Trophoblast cell (in vitro differentiated cells and primary cell): Measurements from ENCODE around the gene ZNF438.
A peak's percentile ranks its signal among the peaks of the same experiment; 100 is the strongest.

Source experiments
- DNase-seq, 2 donors: peaks; one replicate each; pipeline ENCODE4 v3.0.0-alpha.2; 2016
- H2AFZ ChIP-seq: 2 replicates; pipeline ENCODE4 v1.6.1; 2013; ENCODE audit warnings: low read length, moderate library complexity, mild to moderate bottlenecking; ENCODE audit not compliant: insufficient read depth, poor library complexity
- H2AK5ac ChIP-seq: 2 replicates; pipeline ENCODE4 v1.6.1; 2013; ENCODE audit warnings: mild to moderate bottlenecking, low read length
- H2BK120ac ChIP-seq: 2 replicates; pipeline ENCODE4 v1.6.1; 2013; ENCODE audit warnings: low read length, mild to moderate bottlenecking, moderate library complexity; ENCODE audit not compliant: insufficient read depth, poor library complexity
- H2BK12ac ChIP-seq: 2 replicates; pipeline ENCODE4 v1.6.1; 2013; ENCODE audit warnings: mild to moderate bottlenecking, low read length, moderate library complexity
- H2BK5ac ChIP-seq: 2 replicates; pipeline ENCODE4 v1.6.1; 2013; ENCODE audit warnings: low read length, low read depth, moderate library complexity, mild to moderate bottlenecking; ENCODE audit not compliant: poor library complexity
- H3K14ac ChIP-seq: 2 replicates; pipeline ENCODE4 v1.6.1; 2013; ENCODE audit warnings: mild to moderate bottlenecking, low read length
- H3K18ac ChIP-seq: 2 replicates; pipeline ENCODE4 v1.6.1; 2013; ENCODE audit warnings: mild to moderate bottlenecking, low read length
- H3K23ac ChIP-seq: 2 replicates; pipeline ENCODE4 v1.6.1; 2013; ENCODE audit warnings: low read length
- H3K27ac ChIP-seq: 2 replicates; pipeline ENCODE4 v1.5.1; 2013; ENCODE audit warnings: low read depth, mild to moderate bottlenecking, inconsistent platforms, low read length, moderate library complexity
- H3K27me3 ChIP-seq: 2 replicates; pipeline ENCODE4 v1.6.1; 2013; ENCODE audit warnings: inconsistent platforms, mild to moderate bottlenecking, low read length, moderate library complexity; ENCODE audit not compliant: insufficient read depth
- H3K36me3 ChIP-seq, 2 experiments: 1 replicate in 1 of 2; 2 replicates in 1 of 2; pipeline ENCODE4 v1.6.1; 2013; ENCODE audit warnings: low read length in 2 of 2, mild to moderate bottlenecking in 2 of 2, moderate library complexity in 1 of 2; ENCODE audit not compliant: insufficient read depth in 2 of 2, control insufficient read depth in 1 of 2
- H3K4ac ChIP-seq: 2 replicates; pipeline ENCODE4 v1.6.1; 2013; ENCODE audit warnings: low read depth, mild to moderate bottlenecking, low read length, moderate library complexity
- H3K4me1 ChIP-seq, 2 experiments: 1 replicate in 1 of 2; 2 replicates in 1 of 2; pipeline ENCODE4 v1.6.1; 2013; ENCODE audit warnings: low read length in 2 of 2, mild to moderate bottlenecking in 2 of 2, moderate library complexity in 1 of 2; ENCODE audit not compliant: insufficient read depth in 2 of 2, control insufficient read depth in 1 of 2
- H3K4me2 ChIP-seq: 2 replicates; pipeline ENCODE4 v1.6.1; 2013; ENCODE audit warnings: inconsistent platforms, mild to moderate bottlenecking, low read length, moderate library complexity
- H3K4me3 ChIP-seq: 2 replicates; pipeline ENCODE4 v1.5.1; 2013; ENCODE audit warnings: mild to moderate bottlenecking, low read depth, low read length, inconsistent platforms
- H3K79me1 ChIP-seq: one replicate; pipeline ENCODE4 v1.6.1; 2013; ENCODE audit warnings: low read length
- H3K79me2 ChIP-seq: 2 replicates; pipeline ENCODE4 v1.6.1; 2013; ENCODE audit warnings: low read length, mild to moderate bottlenecking; ENCODE audit not compliant: control insufficient read depth, insufficient read depth, poor library complexity
- H3K9ac ChIP-seq: 2 replicates; pipeline ENCODE4 v1.6.1; 2013; ENCODE audit warnings: mild to moderate bottlenecking, low read length
- H3K9me3 ChIP-seq: 2 replicates; pipeline ENCODE4 v1.6.1; 2013; ENCODE audit warnings: low read depth, mild to moderate bottlenecking, control low read depth, inconsistent platforms, low read length; ENCODE audit not compliant: insufficient read depth
- H4K12ac ChIP-seq: 2 replicates; pipeline ENCODE4 v1.6.1; 2013; ENCODE audit warnings: low read depth, mild to moderate bottlenecking, low read length, moderate library complexity
- H4K8ac ChIP-seq: 2 replicates; pipeline ENCODE4 v1.6.1; 2013; ENCODE audit warnings: low read depth, mild to moderate bottlenecking, low read length, moderate library complexity
- H4K91ac ChIP-seq: one replicate; pipeline ENCODE4 v1.6.1; 2013; ENCODE audit warnings: low read depth, mild to moderate bottlenecking, low read length, moderate library complexity
- WGBS: extraction: QIAGEN DNeasy Blood & Tissue Kit; methylation state at CpG from one replicate; pipeline ENCODE4 v1.1.7; 2013; ENCODE audit warnings: missing lambda C conversion rate; ENCODE audit not compliant: insufficient read length, insufficient coverage; ENCODE audit errors: extremely low coverage; 5-methylcytosine and 5-hydroxymethylcytosine counted together

ZNF438 gene

DNA sequence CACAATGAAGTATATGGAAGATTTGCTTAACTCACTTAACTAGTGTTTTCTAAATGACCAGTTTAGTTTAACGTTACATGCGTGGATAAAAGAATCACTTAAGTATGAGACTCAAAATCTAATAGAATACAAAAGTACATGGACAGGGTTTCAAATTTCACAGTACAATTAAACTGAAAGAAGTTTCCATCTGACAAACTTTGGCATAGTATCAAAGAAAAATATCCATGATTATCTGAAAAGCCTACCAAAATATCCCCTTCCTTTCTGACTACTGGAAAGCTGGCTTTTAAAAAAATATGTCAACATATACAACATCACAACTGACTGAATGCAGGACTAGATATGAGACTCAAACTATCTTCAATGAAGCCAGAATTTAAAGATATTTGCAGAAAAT lies 164.8 kb downstream of the ZNF438 start:
- WGBS: no CpG with 5 or more reads among the region's 2 CpGs
- H3K79me1 ChIP-seq: peaks cover 2% of the 10 kb centered on the region
- no peak overlapping the region for H4K91ac ChIP-seq
- H3K79me2 ChIP-seq: no peaks in the 10 kb centered on the region
- H2BK120ac ChIP-seq: no peak overlapping the region
- H3K9me3 ChIP-seq: no peaks in the 10 kb centered on the region
- no peak overlapping the region for H3K4me3 ChIP-seq
- H3K23ac ChIP-seq: no peak overlapping the region
- no peak overlapping the region for H3K4ac ChIP-seq
- no peaks in the 10 kb centered on the region for H3K27me3 ChIP-seq
- H4K8ac ChIP-seq: no peak overlapping the region
- no peak overlapping the region for H3K14ac ChIP-seq
- no peak overlapping the region for H2BK12ac ChIP-seq
- H3K9ac ChIP-seq: no peak overlapping the region
- no peak overlapping the region for H2AFZ ChIP-seq
- no peak overlapping the region for H2AK5ac ChIP-seq
- no peak overlapping the region for H4K12ac ChIP-seq
- DNase-seq: no peak
- H3K4me2 ChIP-seq: no peak overlapping the region
- H3K18ac ChIP-seq: no peak overlapping the region
- no peaks in the 10 kb centered on the region for H3K36me3 ChIP-seq
- peaks cover 5 to 11% of the 10 kb centered on the region in 2 experiments for H3K4me1 ChIP-seq
- H2BK5ac ChIP-seq: no peak overlapping the region
- H3K27ac ChIP-seq: no peak overlapping the region

DNA sequence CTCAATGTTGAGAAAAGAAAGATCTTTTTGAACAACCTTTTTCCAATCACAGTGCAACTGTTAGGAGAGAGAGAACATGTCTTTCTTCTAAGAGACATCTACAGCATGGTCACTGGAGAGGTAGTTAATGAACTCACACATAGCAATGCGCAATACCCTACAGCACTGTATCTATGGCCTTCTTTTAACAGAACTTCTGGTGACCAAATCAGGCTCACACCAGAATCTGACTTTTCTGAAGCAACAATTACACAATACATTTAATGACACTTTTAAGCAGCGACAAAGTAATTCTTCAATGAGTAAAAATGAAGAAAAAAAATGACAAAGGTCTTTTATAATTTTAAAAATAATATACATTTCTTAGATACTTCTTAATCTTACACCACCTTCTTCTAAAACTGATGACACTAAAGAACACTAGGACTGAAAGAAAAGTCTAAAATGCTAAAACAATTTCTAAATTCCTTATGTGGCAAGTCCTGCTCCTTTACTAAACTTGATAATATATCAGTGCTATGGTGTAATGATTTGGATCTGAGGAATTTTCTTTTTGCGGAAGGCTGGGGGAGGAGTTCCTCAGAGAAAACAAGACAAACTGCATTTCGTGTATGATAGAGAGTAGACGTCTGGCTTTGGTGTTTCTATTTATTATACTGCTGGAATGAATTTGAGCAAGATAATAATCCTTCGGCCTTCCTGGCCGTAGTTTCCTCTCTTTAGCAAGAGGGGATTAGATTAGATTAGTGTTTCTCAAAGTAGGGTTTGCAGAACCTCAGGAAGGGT lies 166.3 kb downstream of the ZNF438 start:
- H4K91ac ChIP-seq: no peak overlapping the region
- no peak overlapping the region for H4K8ac ChIP-seq
- H2BK12ac ChIP-seq: no peak overlapping the region
- no peak overlapping the region for H3K4me3 ChIP-seq
- H3K18ac ChIP-seq: no peak overlapping the region
- H3K4ac ChIP-seq: no peak overlapping the region
- H3K36me3 ChIP-seq: no peaks in the 10 kb centered on the region
- no peak overlapping the region for H4K12ac ChIP-seq
- H3K23ac ChIP-seq: no peak overlapping the region
- H3K79me1 ChIP-seq: peaks cover 2% of the 10 kb centered on the region
- no peaks in the 10 kb centered on the region for H3K79me2 ChIP-seq
- no peak overlapping the region for H2AFZ ChIP-seq
- no peak overlapping the region for H3K27ac ChIP-seq
- no peak overlapping the region for H2BK120ac ChIP-seq
- H3K9ac ChIP-seq: no peak overlapping the region
- no peak overlapping the region for H3K4me2 ChIP-seq
- no peaks in the 10 kb centered on the region for H3K9me3 ChIP-seq
- no CpG with 5 or more reads among the region's 7 CpGs for WGBS
- H2AK5ac ChIP-seq: no peak overlapping the region
- DNase-seq: peak; percentile 83 to 98
- no peak overlapping the region for H2BK5ac ChIP-seq
- H3K4me1 ChIP-seq: peaks cover 5 to 11% of the 10 kb centered on the region in 2 experiments
- H3K14ac ChIP-seq: no peak overlapping the region
- H3K27me3 ChIP-seq: no peaks in the 10 kb centered on the region

DNA sequence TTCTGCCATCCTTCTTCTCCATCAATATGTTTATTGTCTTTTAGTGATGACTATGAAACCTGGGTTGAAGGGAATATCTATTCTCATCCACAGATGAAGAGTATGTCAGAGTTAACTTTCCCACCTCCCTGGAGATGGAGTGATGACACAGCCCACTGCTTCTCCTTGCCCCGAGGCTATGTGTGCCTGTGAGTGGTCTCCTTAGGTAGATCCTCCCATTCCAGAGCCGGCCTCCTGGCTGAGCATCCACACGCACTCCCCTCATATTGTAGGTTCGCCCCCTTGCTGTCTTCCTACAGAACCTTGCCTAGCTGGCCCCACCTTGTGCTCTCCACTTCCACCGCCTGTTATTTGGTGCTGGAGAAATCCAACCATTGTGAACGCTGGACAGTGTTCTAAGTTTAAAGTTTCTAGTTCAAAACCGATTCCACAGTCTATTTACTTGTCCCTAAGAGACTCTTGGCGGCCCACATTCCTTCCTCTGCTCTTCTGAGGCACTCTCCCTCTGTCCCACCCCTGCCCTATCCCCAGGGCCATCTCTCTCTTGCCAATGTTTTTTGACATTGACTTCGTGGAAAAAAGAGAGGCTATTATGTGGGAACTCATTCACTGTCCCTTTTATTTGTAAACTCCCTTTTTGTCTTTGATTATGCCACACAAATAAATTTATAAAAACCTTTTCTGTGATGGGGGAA lies 168.0 kb downstream of the ZNF438 start:
- WGBS: no CpG with 5 or more reads among the region's 9 CpGs
- no peak overlapping the region for H3K23ac ChIP-seq
- H4K12ac ChIP-seq: no peak overlapping the region
- H2BK5ac ChIP-seq: no peak overlapping the region
- H3K4me1 ChIP-seq: peaks cover 5 to 12% of the 10 kb centered on the region in 2 experiments
- H2AFZ ChIP-seq: no peak overlapping the region
- H3K79me2 ChIP-seq: no peaks in the 10 kb centered on the region
- H3K79me1 ChIP-seq: peaks cover 2% of the 10 kb centered on the region
- H3K27ac ChIP-seq: no peak overlapping the region
- H3K9me3 ChIP-seq: no peaks in the 10 kb centered on the region
- no peak overlapping the region for H3K9ac ChIP-seq
- peak overlapping the region; percentile 42 for H4K91ac ChIP-seq
- H3K27me3 ChIP-seq: no peaks in the 10 kb centered on the region
- no peaks in the 10 kb centered on the region for H3K36me3 ChIP-seq
- no peak overlapping the region for H4K8ac ChIP-seq
- H2BK12ac ChIP-seq: no peak overlapping the region
- H2BK120ac ChIP-seq: no peak overlapping the region
- H3K4ac ChIP-seq: no peak overlapping the region
- H3K4me3 ChIP-seq: no peak overlapping the region
- H2AK5ac ChIP-seq: no peak overlapping the region
- H3K14ac ChIP-seq: no peak overlapping the region
- peak; percentile 12 to 20 for DNase-seq
- no peak overlapping the region for H3K18ac ChIP-seq
- no peak overlapping the region for H3K4me2 ChIP-seq

DNA sequence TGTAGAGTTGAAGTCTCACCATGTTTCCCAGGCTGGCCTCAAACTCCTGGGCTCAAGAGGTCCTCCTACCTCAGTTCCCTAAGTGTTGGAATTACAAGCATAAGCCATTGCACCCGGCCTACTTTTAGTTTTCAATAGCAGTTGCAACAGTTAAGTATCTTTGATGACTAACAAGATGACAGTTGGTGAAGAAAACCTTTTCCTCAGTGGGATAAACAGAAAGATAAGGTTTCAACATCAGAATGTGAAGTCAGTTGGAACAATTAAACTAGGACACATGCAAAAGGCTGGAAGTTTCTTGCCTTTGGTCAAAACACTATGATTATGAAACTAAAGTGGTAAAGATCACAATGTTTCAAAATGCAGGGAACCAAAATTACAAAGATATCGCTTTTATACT lies 169.2 kb downstream of the ZNF438 start:
- H3K27ac ChIP-seq: no peak overlapping the region
- H3K9ac ChIP-seq: no peak overlapping the region
- H2BK5ac ChIP-seq: no peak overlapping the region
- no peaks in the 10 kb centered on the region for H3K27me3 ChIP-seq
- H2AK5ac ChIP-seq: no peak overlapping the region
- no peak overlapping the region for H2BK12ac ChIP-seq
- no peaks in the 10 kb centered on the region for H3K36me3 ChIP-seq
- no peaks in the 10 kb centered on the region for H3K9me3 ChIP-seq
- peaks cover 5 to 15% of the 10 kb centered on the region in 2 experiments for H3K4me1 ChIP-seq
- no peak overlapping the region for H4K12ac ChIP-seq
- H3K18ac ChIP-seq: no peak overlapping the region
- H2BK120ac ChIP-seq: no peak overlapping the region
- H3K4me2 ChIP-seq: no peak overlapping the region
- WGBS: no CpG with 5 or more reads among the region's 2 CpGs
- H3K23ac ChIP-seq: no peak overlapping the region
- H4K8ac ChIP-seq: no peak overlapping the region
- no peak overlapping the region for H3K14ac ChIP-seq
- H3K79me1 ChIP-seq: peaks cover 2% of the 10 kb centered on the region
- H3K79me2 ChIP-seq: no peaks in the 10 kb centered on the region
- H3K4me3 ChIP-seq: no peak overlapping the region
- H4K91ac ChIP-seq: no peak overlapping the region
- peak; percentile 26 to 85 for DNase-seq
- no peak overlapping the region for H2AFZ ChIP-seq
- no peak overlapping the region for H3K4ac ChIP-seq
